Activated B cell treated with CpG ODN at 0.5 μM for 24 hours (primary cell): ENCODE results near the gene CHKA. TPM values are rescaled to one million over a fixed set of nuclear protein-coding genes. Genes with fewer than 3 reads are reported as not detected.

ENCODE experiments used
- ATAC-seq: fragments of 200-7000 bp; cut with Tn5 transposase; one replicate; pipeline ENCODE4 v1.10.0; 2021; ENCODE audit warnings: low read depth, mild to moderate bottlenecking, moderate library complexity
- CTCF ChIA-PET: fragments of 350-600 bp; sonication (Branson Sonifier 250); formaldehyde crosslinking; loops from one replicate; lab custom pipeline; 2021; ENCODE audit warnings: antibody characterized with exemption; lab: Charles Lee
- POLR2A ChIA-PET: fragments of 350-600 bp; sonication (Branson Sonifier 250); formaldehyde crosslinking; loops from one replicate; lab custom pipeline; 2021; ENCODE audit warnings: antibody characterized with exemption; lab: Charles Lee
- DNase-seq: peaks from one replicate; pipeline ENCODE4 v3.0.0; 2022
- H3K27ac Mint-ChIP-seq: one replicate; pipeline ENCODE4 v1.8.0; 2020; ENCODE audit warnings: mixed read lengths
- H3K27me3 Mint-ChIP-seq: one replicate; pipeline ENCODE4 v1.8.0; 2021; ENCODE audit warnings: mixed read lengths
- H3K36me3 Mint-ChIP-seq: one replicate; pipeline ENCODE4 v1.8.0; 2021; ENCODE audit warnings: low read depth, mixed read lengths
- H3K4me1 Mint-ChIP-seq: one replicate; pipeline ENCODE4 v1.8.0; 2021; ENCODE audit warnings: mixed read lengths
- H3K4me3 Mint-ChIP-seq: one replicate; pipeline ENCODE4 v1.8.0; 2020; ENCODE audit warnings: mild to moderate bottlenecking, mixed read lengths
- H3K9me3 Mint-ChIP-seq: one replicate; pipeline ENCODE4 v1.8.0; 2020; ENCODE audit warnings: mixed read lengths
- intact Hi-C: fragments of 100-400 bp; cut with micrococcal nuclease; formaldehyde crosslinking; loops from one replicate; pipeline ENCODE4 v1.15.1; 2024
- total RNA-seq: library from RNA; stranded (reverse); gene quantifications from 2 replicates; pipeline ENCODE4 v1.2.3, GENCODE V29; 2022
- TF ChIP-seq, protein P1 (sequence below): fragments of 200-600 bp; IDR thresholded peaks from one replicate; pipeline ENCODE4 v1.8.0; 2022; ENCODE audit warnings: antibody characterized with exemption, mild to moderate bottlenecking

The CHKA gene
- total RNA-seq, 1 donor from 2014 or later, result 16.1 TPM

DNA sequence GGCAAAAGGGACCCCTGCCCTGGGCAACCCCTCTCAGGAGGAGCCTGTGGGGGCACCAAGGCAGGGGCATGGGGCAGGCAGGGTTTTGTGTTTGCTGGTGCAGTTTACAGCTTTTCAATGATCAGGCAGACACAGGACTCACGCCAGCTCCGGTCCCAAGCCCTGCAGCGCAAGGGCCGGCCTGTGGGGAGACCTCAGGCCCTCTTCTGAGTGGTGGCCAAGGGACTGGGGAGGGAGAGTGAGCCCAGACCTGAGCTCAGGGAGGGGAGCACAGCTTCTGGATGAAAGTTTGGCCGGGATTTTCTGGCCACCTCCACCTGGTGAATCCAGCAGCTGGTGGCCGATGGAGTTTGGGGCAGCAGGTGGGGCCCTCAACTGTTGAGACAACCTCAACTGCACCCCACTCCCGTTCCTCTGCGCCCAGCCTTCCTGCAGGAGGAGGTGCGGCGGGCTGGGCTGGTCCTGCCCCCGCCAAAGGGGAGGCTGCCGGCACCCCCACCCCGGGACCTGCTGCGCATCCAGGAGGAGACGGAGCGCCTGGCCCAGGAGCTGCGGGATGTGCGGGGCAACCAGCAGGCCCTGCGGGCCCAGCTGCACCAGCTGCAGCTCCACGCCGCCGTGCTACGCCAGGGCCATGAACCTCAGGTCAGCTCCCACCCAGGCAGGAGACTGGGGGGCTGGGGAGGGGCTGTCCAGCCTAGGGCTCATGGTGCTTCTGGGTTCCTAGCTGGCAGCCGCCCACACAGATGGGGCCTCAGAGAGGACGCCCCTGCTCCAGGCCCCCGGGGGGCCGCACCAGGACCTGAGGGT, 78.8 kb downstream of the CHKA start:
- TF ChIP-seq, protein P1, sequence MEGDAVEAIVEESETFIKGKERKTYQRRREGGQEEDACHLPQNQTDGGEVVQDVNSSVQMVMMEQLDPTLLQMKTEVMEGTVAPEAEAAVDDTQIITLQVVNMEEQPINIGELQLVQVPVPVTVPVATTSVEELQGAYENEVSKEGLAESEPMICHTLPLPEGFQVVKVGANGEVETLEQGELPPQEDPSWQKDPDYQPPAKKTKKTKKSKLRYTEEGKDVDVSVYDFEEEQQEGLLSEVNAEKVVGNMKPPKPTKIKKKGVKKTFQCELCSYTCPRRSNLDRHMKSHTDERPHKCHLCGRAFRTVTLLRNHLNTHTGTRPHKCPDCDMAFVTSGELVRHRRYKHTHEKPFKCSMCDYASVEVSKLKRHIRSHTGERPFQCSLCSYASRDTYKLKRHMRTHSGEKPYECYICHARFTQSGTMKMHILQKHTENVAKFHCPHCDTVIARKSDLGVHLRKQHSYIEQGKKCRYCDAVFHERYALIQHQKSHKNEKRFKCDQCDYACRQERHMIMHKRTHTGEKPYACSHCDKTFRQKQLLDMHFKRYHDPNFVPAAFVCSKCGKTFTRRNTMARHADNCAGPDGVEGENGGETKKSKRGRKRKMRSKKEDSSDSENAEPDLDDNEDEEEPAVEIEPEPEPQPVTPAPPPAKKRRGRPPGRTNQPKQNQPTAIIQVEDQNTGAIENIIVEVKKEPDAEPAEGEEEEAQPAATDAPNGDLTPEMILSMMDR, result no peak
- Mint-ChIP-seq H3K9me3 (no peaks in the 10 kb centered on the region), H3K4me1 (peaks cover 29% of the 10 kb centered on the region), H3K4me3 (no peak overlapping the region), H3K36me3 (peaks cover 37% of the 10 kb centered on the region), H3K27ac (no peak overlapping the region), H3K27me3 (no peaks in the 10 kb centered on the region)
- CTCF ChIA-PET, result interaction anchor here (1.5 kb wide), 1 partner anchor 167 kb away, joined by 4 read pairs; no protein-coding TSS in a partner anchor
- intact Hi-C loops, result no loop called here
- POLR2A ChIA-PET, result interaction anchor here (3.5 kb wide), 1 partner anchor 12 kb away, joined by 12 read pairs; the partner anchor contains the start of gene NDUFS8
- peak; percentile 12 for DNase-seq
- ATAC-seq, result no peak

DNA sequence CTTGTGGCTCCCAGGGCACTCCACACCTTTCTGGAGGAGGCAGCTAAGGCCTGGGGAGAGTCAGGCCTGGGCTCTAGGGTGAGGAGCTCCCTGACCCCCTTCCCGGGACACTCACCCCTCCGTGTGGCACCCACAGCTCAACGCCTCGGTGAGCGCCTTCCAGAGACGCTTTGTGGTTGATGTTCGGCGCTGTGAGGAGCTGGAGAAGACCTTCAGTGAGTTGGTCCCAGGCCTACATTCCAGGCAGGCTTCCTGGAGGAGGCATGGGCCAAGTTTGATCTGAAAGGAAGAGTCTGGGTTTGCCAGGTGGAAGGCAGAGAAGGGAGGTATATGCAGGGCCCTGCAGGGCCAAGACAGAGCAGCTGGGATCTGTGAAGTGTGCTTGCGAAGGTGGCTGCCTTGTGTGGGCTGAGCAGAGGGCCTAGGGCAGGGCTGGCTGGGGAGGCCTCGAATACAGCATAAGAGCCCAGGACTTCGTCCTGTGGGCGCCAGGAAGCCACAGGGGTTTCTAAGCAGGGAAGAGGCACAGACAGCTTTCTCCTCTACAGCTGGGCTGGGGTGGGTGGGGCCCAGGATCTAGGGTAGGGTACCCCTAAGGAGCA, 79.5 kb downstream of the CHKA start:
- intact Hi-C loops, result loop anchor here (2.0 kb wide), 1 partner anchor 39 kb away; no protein-coding TSS in a partner anchor
- TF ChIP-seq, protein P1, result no peak
- ATAC-seq (no peak), DNase-seq (peak; percentile 13)
- ChIA-PET CTCF (no interaction called here), POLR2A (interaction anchor here (0.6 to 3.5 kb wide), 4 partner anchors 11 to 1729 kb away, joined by 3 to 12 read pairs (median 8); partner anchors contain the start of gene NDUFS8)
- no peak overlapping the region for H3K4me3 Mint-ChIP-seq
- peaks cover 31% of the 10 kb centered on the region for H3K36me3 Mint-ChIP-seq
- H3K9me3 Mint-ChIP-seq, result no peaks in the 10 kb centered on the region
- no peaks in the 10 kb centered on the region for H3K27me3 Mint-ChIP-seq
- peaks cover 36% of the 10 kb centered on the region for H3K4me1 Mint-ChIP-seq
- no peak overlapping the region for H3K27ac Mint-ChIP-seq

DNA sequence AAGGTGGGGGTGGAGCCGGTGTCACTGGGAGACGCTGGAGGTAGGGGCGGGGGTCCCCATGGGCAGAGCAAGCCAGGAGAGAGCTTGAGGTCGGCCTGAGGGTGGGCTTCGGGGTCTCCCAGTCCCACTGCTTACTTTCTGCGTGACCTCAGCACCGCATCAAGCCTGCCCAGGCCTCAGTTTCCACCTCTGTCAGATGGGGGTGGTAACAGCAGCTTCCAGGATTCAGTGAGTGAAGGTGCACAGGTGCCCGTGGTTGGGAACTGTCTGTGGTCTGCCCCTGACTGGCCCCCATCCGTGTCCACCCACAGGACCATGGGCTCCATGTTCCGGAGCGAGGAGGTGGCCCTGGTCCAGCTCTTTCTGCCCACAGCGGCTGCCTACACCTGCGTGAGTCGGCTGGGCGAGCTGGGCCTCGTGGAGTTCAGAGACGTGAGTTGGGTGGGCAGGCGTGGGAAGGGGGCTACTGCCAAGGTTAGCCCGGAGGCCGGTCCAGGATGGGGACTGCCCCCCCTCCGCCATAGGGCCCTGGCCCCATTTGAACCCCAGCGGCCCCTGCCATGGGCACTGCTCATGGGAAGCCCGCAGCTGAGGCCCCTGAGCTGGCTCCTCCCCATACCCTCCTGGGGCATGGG, 80.1 kb downstream of the CHKA start:
- ChIA-PET POLR2A (interaction anchor here (0.6 to 3.5 kb wide), 6 partner anchors 10 to 1728 kb away, joined by 3 to 12 read pairs (median 4); partner anchors contain the start of gene NDUFS8), CTCF (no interaction called here)
- intact Hi-C loops, result loop anchor here (1.0 to 2.0 kb wide), 3 partner anchors 11 to 80 kb away; partner anchors contain the start of genes CHKA and NDUFS8
- H3K27me3 Mint-ChIP-seq, result no peaks in the 10 kb centered on the region
- DNase-seq (peak; percentile 11), ATAC-seq (no peak)
- peaks cover 38% of the 10 kb centered on the region for H3K4me1 Mint-ChIP-seq
- H3K9me3 Mint-ChIP-seq, result no peaks in the 10 kb centered on the region
- TF ChIP-seq, protein P1, result no peak
- H3K27ac Mint-ChIP-seq, result peak overlapping the region; percentile 92
- peaks cover 26% of the 10 kb centered on the region for H3K36me3 Mint-ChIP-seq
- peak overlapping the region; percentile 88 for H3K4me3 Mint-ChIP-seq

DNA sequence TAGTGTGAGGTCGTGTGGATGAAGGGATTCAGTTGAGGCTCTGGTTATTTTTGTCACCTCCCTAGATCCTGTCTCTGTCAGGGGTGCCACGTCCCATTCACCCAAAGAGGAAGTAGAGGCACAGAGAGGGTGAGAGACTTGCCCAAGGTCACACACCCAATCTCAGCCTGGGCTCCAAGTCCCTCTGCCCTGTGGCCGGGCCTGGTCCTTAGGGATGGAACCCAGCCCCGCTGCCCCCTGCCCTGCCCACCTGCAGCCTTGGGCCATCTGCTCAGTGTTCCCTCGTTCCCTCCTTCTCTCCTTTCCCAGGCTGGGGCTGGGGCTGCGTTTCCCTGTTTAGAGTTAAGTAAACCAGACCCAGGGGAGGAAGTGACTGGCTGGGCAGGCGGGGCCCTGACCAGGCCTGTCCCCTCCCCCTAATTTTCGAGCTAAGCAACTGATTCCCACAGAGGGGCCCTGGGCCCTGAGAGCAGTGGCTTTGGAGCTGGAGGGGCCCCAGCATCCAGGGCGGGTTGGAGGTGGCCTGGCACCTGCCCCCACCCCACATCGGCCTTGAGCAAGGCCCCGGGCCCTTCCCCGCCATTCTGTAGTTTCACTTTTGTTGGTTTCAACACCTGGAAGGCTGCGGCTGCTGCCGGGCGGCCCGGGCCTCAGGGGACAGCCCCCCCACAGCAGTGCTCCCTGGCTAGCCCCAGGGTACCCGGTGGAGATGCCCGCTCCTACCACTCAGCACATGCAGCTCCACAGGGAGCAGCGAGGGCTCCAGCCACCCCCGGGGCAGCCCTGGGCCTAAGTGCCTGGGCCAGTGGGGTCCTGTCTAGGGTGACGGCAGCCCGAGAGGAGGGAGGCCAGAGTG, 80.9 kb downstream of the CHKA start:
- H3K4me3 Mint-ChIP-seq, result peak overlapping the region; percentile 88
- intact Hi-C loops, result loop anchor here (1.0 to 2.0 kb wide), 3 partner anchors 10 to 81 kb away; partner anchors contain the start of genes CHKA and NDUFS8
- no peaks in the 10 kb centered on the region for H3K27me3 Mint-ChIP-seq
- DNase-seq (peak; percentile 71), ATAC-seq (peak; percentile 75)
- H3K36me3 Mint-ChIP-seq, result peaks cover 23% of the 10 kb centered on the region
- H3K27ac Mint-ChIP-seq, result peak overlapping the region; percentile 92
- ChIA-PET CTCF (no interaction called here), POLR2A (interaction anchor here (0.6 to 3.5 kb wide), 8 partner anchors 10 to 1728 kb away, joined by 3 to 12 read pairs (median 3); partner anchors contain the start of genes ALDH3B1 and NDUFS8)
- no peaks in the 10 kb centered on the region for H3K9me3 Mint-ChIP-seq
- TF ChIP-seq, protein P1, result no peak
- H3K4me1 Mint-ChIP-seq, result peaks cover 38% of the 10 kb centered on the region
